Esophagus mucosa (tissue), 1 donor: ENCODE measurements around the gene WIPF1. TPM values are rescaled to one million over a fixed set of nuclear protein-coding genes. Genes with fewer than 3 reads are reported as not detected.
"Not testable (repeated sequence)": the region's sequence is repeated elsewhere in the genome, so short reads cannot be mapped to it uniquely, and the experiment has no call there.

Experiments used
- ATAC-seq: fragments of 200-7000 bp; cut with Tn5 transposase; one replicate; pipeline ENCODE4 v1.9.1; 2020
- total RNA-seq: library from RNA; stranded (reverse); gene quantifications from one replicate; pipeline ENCODE4 v1.2.4, GENCODE V29; 2023
- donor health status: DM: yes; HTN: yes; CAD: no.

WIPF1 gene
- total RNA-seq, 1 donor from 2014 or later = 3.1 TPM

GRCh38 chr2:174570318-174570958, 27.2 kb downstream of the WIPF1 start:
- peak; percentile 79 for ATAC-seq

GRCh38 chr2:174569678-174570077, 27.9 kb downstream of the WIPF1 start:
- no peak for ATAC-seq

- no peak for ATAC-seq
These were observed 29.2 kb downstream of the WIPF1 start for GRCh38 chr2:174568425-174568824.

GRCh38 chr2:174566871-174567270, 30.7 kb downstream of the WIPF1 start:
- no peak for ATAC-seq

DNA sequence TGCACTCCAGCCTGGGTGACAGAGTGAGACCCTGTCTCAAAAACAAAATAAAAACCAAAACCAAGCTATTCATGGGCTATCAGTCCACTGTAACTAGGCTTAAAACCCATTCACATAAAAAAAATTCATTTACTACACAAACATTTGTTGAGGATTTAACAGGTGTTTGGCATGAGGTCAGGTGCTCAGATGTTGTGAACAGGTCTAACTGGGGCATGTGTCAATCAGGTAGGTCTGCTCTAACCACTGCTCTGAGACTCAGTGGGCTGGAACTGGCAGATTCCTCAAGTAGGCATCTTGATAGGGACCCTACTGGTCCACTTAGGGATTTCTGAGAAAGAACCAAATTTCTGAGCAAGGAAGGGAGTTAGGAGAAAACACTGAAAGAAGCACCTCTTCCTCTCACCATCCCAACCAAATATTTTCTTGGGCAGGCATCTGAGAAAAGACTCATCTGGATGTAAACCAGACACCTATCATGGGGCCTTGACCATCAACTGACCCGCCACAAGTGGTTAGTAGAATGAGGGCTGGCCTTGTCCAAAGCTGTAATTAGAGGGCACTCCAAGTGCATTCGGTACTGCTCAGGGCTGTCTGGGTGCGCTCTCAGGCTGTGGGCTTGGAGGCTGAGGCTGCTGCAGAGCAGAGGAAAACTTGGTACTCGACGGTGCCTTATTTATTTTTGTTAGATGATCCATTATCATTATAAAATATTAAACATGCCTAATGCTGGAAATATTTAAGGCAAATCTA, 33.9 kb downstream of the WIPF1 start:
- no peak for ATAC-seq

DNA sequence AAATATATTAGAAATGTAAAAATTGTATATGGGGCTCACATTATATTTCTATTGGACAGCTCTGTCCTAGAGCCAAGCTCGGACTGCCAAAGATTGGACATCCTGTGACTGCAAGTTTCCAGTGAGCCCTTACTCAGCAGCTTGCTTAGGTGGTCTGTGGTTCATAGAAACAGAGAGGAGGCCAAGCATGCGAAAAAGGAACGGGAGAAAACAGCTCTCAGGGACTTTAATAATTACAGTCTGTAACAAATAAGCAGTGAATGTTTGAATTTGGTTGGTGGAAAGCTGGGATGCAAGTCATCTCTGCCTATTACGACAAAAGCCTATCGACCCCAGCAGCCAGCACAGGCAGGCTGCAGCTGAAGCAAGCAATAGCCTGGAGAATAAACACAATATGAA, 35.6 kb downstream of the WIPF1 start:
- ATAC-seq = no peak

- ATAC-seq = no peak
These were observed 36.2 kb downstream of the WIPF1 start for GRCh38 chr2:174561283-174561971.

- ATAC-seq = no peak
These were observed 36.9 kb downstream of the WIPF1 start for GRCh38 chr2:174560737-174561136.

DNA sequence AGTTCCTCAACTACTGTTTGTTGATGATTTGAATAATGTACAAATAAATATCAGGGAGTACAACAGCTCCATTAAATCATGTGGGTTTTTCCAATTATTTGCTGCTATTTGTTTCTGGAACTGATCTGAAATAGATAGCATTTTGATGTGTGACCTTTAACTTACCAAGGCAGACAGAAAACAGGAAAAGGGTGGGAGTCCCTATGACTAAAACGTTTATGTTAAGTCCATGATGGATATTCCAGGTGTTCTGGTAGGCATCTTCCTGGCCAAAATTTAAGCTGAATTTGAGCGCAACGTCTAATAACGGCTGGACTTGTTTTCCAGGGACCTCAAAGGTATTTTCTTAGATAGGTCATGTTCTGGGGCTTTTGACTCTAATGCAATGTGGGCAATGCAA, 41.6 kb downstream of the WIPF1 start:
- ATAC-seq = no peak

- ATAC-seq = no peak
These were observed 43.0 kb downstream of the WIPF1 start for GRCh38 chr2:174554529-174555150.

DNA sequence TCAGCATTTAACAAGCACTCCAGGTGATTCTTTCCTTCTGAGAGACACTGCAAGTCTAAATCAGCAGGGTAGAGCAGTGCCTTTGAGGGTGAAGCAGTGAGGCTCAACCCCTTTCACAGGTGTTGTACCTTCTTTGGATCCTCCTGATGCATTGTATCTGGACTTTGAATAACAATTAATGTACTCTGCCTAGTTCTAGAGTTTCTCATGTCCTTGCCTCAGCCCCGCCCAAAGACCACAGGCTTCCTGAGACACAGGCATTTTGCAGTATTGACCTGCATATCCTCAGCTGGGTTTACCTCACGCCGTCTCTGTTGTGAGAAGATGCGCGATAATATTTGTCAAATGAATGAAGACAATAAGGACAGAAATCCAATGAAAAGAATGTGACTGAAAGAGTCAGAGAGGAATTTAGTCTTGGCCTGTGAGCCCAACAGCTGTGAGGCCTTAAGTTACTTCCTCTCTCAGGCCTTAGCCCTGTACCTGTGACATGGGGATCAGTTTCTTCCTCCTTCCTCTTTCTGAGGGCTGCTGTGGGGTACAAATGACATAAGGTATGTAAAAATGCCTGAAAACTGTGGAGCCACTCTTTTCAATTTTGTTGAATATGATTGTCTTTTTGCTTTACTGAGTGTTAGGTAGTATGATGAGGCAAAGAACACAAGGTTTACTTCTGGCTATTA, 43.7 kb downstream of the WIPF1 start:
- no peak for ATAC-seq

GRCh38 chr2:174552880-174553279, 44.7 kb downstream of the WIPF1 start:
- ATAC-seq = no peak

- ATAC-seq = no peak
These were observed 45.9 kb downstream of the WIPF1 start for GRCh38 chr2:174551697-174552096.

DNA sequence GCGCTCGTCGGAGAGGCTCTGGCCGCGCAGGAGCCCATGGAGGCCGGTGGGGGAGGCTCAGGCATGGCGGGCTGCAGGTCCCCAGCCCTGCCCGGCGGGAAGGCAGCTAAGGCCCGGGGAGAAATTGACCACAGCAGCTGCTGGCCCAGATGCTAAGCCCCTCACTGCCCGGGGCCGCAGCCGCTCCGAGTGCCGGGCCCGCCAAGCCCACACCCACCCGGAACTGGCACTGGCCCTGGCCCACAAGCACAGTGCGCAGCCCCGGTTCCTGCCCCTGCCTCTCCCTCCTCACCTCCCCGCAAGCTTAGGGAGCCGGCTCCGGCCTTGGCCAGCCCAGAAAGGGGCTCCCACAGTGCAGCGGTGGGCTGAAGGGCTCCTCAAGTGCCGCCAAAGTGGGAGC, 49.0 kb downstream of the WIPF1 start:
- not testable (repeated sequence) for ATAC-seq

DNA sequence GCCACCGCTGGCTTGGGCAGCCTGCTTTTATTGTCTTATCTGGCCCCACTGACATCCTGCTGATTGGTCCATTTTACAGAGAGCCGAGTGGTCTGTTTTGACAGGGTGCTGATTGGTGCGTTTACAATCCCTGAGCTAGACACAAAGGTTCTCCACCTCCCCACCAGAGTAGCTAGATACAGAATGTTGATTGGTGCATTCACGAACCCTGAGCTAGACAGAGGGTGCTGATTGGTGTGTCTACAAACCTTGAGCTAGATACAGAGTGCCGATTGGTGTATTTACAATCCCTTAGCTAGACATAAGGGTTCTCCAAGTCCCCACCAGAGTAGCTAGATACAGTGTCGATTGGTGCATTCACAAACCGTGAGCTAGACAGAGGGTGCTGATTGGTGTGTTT, 49.6 kb downstream of the WIPF1 start:
- not testable (repeated sequence) for ATAC-seq

DNA sequence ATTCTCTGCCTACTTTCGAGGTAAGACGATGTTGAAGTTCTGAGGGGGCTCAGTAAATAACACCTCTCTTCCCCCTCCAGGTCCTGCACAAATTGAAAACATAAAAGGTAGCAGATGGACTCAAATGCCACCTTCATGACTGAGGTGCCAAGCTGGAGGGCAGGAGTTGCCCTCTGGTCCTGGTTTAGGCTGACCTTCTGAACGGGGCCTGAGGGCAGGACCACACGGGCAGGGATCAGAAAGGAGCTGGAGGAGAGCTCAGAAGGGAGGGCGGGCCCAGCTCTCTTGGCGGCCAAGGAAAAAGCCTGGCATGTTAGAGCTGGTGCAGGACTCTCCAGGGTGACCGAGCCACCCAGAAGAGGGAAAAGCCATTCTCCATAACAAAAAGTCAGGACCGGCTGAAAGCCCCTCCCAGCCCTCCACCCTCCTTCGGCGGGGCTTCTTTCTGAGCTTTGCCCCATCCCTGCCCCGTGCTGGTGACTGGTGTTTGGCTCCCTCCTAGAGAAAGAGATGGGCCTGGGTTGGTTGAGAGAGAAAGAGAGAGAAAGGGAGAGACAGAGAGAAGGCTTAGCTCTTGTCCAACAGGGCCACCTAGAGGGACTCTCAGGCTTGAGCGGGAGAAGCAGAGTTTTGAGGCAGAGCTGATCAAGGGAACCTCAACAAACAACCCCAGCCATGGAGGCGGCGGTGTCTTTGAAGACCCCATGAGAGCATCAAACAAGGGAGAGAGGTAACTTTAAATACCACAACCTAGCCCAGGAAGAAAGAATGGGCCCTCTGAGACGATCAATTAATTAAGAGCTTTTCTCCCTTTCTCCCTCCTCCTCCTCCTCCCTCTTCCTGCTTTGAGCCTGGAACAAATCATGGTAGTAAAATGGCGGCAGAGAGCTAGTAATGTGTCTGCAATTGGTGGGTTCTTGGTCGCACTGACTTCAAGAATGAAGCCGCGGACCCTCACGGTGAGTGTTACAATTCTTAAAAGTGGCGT, 50.8 kb downstream of the WIPF1 start:
- peak; percentile 80 for ATAC-seq

DNA sequence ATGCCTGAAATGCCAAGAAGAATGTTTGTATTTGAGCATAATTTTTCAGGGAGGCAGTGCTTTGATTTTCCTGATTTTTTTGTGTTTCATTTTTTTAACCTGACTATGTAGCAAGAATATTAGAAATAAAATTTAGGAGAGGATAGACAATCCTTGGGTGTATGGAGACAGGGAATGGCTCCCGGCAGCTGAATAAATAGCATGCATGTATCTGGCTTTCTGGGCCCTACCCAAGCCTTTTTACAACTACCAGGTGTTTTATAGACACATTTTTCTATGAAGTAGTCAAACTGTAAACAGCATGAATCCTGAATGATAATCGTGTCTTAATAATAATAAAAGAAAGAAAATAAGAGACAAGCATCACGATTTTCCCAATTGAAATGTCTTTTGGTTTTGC, 52.4 kb downstream of the WIPF1 start:
- no peak for ATAC-seq

- ATAC-seq = no peak
These were observed 52.8 kb downstream of the WIPF1 start for GRCh38 chr2:174544802-174545201.

- no peak for ATAC-seq
These were observed 53.4 kb downstream of the WIPF1 start for GRCh38 chr2:174544156-174544555.

DNA sequence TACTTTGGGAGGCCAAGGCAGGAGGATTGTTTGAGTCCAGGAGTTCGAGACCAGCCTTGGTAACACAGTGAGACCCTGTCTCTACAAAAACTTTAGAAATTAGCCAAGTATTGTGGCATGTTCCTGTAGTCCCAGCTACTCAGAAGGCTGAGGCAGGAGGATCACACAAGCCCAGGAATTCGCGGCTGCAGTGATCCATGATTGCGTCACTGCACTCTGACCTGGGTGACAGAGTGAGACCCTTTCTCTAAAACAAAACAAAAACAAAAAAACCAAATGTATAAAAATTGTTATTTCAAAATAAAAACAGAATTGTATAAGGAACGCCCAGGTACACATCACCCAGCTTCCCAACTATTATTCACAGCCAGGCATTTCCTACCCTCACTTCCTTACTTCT, 56.7 kb downstream of the WIPF1 start:
- ATAC-seq = no peak
